Mucosa of stomach (tissue), 1 donor: ENCODE measurements around the gene AQP1.

ENCODE experiments used
- H3K27me3 ChIP-seq: one replicate; pipeline ENCODE4 v1.7.0; 2013; ENCODE audit warnings: mild to moderate bottlenecking, low read length; ENCODE audit not compliant: control insufficient read depth, insufficient read depth
- H3K36me3 ChIP-seq: one replicate; pipeline ENCODE4 v1.7.0; 2013; ENCODE audit warnings: low read length; ENCODE audit not compliant: control insufficient read depth, insufficient read depth
- H3K4me1 ChIP-seq: one replicate; pipeline ENCODE4 v1.7.0; 2013; ENCODE audit warnings: mild to moderate bottlenecking, low read length; ENCODE audit not compliant: control insufficient read depth, insufficient read depth
- H3K4me3 ChIP-seq: one replicate; pipeline ENCODE4 v1.7.0; 2013; ENCODE audit warnings: low read length
- H3K9ac ChIP-seq: one replicate; pipeline ENCODE4 v1.7.0; 2013; ENCODE audit warnings: mild to moderate bottlenecking, low read length, moderate library complexity
- H3K9me3 ChIP-seq: one replicate; pipeline ENCODE4 v1.7.0; 2013; ENCODE audit warnings: mild to moderate bottlenecking, low read length, moderate library complexity; ENCODE audit not compliant: control insufficient read depth
- donor health status: Pancreatic carcinoma.

Gene AQP1

DNA sequence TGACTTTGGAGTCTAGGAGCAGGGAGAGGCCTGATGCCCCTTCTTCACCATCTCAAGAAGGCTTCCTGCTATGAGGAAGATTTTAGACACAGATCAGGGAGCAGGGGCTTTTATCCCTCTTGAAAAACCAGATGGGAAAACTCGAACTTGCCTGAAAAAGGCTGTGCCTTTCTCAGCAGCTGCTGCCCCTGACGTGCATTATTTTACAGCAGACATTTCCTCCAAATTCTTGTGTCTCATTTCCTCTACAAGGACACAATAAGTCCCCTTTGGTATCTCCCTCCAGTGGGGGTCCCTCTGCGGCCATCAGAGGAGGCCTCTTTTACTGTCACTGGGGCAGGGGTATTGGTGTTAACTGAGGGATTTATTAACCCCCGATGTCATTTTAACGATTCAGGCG lies 38.0 kb upstream of the AQP1 start:
- Histone ChIP-seq H3K4me3 (no peak overlapping the region), H3K36me3 (no peaks in the 10 kb centered on the region), H3K9me3 (no peaks in the 10 kb centered on the region), H3K9ac (no peak overlapping the region), H3K27me3 (no peaks in the 10 kb centered on the region), H3K4me1 (no peaks in the 10 kb centered on the region)

DNA sequence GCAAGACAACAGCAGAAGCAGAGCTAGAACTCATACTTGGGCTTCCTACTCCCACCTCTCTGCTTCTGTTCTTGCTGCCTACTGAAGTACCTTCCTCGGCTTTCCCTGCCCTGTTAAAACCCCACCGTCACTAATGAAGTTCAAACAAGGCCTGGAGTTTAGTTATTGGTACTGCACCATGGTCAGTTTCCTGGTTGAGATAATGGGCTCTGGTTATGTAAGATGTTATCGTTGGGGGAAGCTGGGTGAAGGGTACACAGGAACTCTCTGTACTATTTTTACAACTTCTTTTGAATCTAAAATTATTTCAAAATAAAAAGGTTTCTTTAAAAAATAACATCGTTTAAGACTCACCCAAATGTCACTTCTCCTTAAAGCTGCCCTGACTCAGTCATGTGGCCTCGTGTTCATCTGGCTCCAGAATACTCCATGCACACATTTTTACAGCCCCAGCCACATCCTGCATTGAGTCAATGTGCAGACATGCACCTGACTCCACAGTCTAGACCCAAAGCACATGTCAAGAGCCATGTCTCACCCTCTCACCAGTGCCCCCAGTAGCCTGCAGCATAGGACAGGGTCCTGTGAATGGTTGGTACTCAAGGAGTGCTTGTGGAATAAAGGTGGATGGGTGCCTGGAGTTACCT lies 36.9 kb upstream of the AQP1 start:
- no peak overlapping the region for H3K9ac ChIP-seq
- H3K36me3 ChIP-seq, result no peaks in the 10 kb centered on the region

DNA sequence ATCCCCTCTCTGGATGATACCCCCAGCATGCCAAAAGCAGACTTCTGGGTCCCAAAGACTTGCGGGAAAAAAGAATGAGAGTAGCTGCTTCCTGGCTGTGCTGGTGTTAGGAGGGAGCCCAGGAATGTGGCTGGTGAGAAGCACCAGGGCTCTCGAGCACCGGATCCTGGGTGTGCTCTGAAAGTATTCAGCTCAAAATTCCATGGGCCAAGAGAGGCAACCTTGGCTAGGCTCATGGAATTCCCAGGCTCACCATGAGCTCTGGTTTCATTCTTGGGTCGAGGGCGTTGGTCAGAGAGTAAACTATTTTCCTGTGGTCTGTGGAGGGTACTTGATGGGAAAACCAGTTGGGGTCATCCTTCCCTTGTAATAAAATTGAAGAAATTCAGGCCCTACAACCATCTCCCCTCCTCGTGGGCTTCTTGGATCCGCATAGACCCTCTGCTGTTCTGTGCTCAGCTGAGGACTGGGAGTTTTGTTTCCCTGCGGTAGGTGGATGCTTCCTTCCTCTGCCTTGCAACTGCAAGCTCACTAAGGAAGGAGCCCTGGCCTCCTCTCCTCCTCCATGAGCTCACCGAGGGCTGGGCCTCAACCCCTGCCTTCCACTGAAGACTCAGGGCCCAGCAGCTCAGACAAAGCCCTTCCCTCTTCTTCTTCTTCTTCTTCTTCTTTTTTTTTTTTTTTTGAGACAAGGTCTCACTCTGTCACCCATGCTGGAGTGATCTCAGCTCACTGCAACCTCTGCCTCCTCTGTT lies 34.5 kb upstream of the AQP1 start:
- Histone ChIP-seq H3K9me3 (no peaks in the 10 kb centered on the region), H3K4me1 (no peaks in the 10 kb centered on the region), H3K4me3 (no peak overlapping the region), H3K36me3 (no peaks in the 10 kb centered on the region), H3K27me3 (no peaks in the 10 kb centered on the region), H3K9ac (no peak overlapping the region)

More for the DNA sequence above, 36.9 kb upstream of the AQP1 start:
- H3K9me3 ChIP-seq, result no peaks in the 10 kb centered on the region
- no peaks in the 10 kb centered on the region for H3K4me1 ChIP-seq
- H3K27me3 ChIP-seq, result no peaks in the 10 kb centered on the region
- no peak overlapping the region for H3K4me3 ChIP-seq

DNA sequence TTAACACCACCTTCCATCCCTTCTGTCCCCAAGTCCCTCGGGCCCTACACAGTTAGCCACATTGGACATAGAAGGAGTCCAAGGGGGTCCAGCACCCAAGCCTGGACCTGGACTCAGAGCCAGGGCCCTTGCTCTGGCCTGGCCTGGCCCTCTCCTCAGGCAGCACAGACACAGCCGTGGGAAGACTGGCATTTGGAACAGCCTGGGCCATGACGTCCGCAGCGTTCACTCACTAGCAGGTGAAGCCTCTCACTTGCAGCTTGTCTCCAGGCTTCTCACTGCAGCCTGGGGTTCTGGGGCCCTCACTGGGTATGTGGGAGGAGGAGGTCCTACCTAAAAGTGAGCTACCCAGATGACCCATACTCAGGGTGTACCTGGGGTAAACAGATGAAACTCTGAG lies 33.7 kb upstream of the AQP1 start:
- Histone ChIP-seq H3K9me3 (no peaks in the 10 kb centered on the region), H3K27me3 (no peaks in the 10 kb centered on the region), H3K4me1 (no peaks in the 10 kb centered on the region), H3K9ac (no peak overlapping the region), H3K4me3 (no peak overlapping the region), H3K36me3 (no peaks in the 10 kb centered on the region)

DNA sequence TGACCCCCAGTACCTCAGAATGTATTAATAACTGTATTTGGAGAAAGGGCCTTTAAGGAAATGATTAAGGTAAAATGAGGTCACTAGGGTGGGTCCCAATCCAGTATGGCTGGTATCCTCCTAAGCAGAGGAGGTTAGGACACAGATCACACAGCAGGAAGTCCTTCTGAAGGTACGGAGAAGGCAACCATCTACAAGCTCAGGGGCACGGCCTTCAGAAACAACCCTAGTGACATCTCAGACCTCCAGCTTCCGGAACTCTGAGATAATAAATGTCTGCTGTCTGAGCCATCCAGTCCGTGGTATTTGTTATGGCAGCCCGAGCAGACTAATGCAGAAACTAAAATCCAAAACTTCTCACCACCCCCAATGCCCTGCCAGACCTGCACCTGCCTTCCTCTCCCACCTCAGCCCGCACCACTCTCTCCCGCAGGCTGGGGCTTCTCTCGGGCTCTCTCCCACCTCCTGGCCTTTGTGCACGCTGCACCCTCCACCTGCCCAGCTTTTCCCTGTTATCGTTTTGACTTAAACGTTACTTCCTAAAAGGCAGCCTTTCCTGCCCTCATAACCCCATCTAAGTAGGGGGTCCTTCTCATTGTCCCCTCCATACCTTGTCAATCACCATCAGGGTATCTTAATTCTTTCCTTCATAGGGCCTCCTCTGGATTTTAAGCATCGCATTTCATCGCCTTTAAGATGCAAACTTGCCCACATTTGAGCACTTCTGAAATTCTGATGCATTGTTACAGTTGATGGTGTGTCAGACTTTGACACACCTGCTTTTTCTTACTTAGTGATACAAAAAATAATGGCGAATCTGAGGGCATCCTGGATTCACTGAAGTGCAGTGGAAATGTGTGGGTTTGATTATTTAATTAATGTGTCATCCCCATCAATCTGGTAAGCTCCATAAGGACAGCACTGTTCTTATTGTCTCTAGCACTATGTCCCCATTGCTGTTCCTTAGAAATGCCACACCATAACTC lies 32.2 kb upstream of the AQP1 start:
- H3K4me1 ChIP-seq, result no peaks in the 10 kb centered on the region
- H3K27me3 ChIP-seq, result no peaks in the 10 kb centered on the region
- no peak overlapping the region for H3K4me3 ChIP-seq
- H3K36me3 ChIP-seq, result no peaks in the 10 kb centered on the region
- no peaks in the 10 kb centered on the region for H3K9me3 ChIP-seq
- no peak overlapping the region for H3K9ac ChIP-seq

DNA sequence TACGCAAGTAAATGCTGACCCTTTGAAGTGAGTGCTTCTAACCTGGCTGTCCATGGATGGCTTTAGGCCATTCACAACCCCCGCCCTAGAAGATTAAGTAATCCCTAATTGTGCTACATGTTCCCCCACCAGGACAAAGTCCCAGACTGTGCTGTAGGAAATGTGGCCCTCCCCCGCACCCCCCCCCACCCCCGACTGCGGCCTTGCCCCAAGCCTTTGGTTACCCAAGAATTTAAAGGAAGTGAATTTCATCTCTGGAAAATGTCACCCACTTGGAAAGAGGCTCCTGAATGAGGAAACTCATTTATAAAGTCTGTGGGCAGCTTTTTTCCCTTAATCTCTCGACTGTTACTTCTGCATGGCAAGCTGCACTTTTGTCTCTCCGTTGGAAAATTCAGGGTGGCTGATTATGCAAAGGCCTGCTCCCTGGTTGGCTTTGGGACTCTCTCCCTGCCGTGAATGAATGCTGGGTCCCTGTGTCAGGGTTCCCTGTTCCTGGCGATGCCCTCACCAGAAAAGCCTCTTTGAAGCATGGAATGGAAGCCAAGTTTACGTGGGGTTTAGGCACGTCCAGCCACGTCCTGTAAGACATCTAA lies 31.4 kb upstream of the AQP1 start:
- Histone ChIP-seq H3K4me1 (no peaks in the 10 kb centered on the region), H3K36me3 (no peaks in the 10 kb centered on the region)

DNA sequence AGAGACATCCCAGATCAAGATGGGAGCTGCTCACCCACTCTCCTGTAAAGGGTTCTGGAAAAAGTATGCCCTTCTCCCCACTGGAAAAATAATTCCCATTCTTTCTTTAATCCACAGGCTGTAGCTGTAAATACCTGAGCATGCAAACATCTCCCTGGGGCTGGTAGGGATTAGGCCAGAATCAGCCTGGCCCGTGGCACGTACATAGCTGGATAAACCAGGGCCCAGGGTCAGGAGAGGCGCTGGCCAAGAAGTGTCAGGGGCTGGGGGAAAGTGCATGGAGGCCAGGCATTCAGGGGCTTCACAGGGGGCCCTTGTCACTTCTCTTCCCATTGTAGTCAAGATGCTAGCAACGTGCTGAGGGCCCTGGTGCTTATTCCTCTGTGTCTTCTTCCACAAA lies 30.7 kb upstream of the AQP1 start:
- Histone ChIP-seq H3K9me3 (no peaks in the 10 kb centered on the region), H3K9ac (no peak overlapping the region), H3K4me1 (no peaks in the 10 kb centered on the region), H3K27me3 (no peaks in the 10 kb centered on the region), H3K4me3 (no peak overlapping the region), H3K36me3 (no peaks in the 10 kb centered on the region)

More for the DNA sequence above, 31.4 kb upstream of the AQP1 start:
- Histone ChIP-seq H3K4me3 (no peak overlapping the region), H3K27me3 (no peaks in the 10 kb centered on the region), H3K9ac (no peak overlapping the region), H3K9me3 (no peaks in the 10 kb centered on the region)

DNA sequence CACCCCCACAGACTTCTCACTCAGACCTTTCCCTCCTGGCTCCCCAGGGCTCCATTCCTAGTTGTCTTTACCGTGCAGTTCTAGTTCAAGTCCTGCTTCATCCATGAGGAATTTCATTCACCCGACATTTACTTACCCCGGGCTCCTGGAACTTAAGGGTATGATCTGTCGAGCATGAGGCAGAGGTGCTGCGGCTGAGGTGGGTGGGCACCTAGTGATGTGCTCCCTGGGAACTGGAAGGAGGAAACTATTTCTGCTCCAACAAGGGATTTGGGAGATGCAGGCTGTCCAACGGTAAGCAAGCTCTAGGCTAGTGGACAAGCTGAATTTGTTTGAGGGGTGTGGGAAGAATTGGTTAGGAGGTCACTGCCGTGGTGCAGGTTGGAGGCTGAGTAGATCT lies 30.2 kb upstream of the AQP1 start:
- H3K4me1 ChIP-seq, result no peaks in the 10 kb centered on the region
- no peak overlapping the region for H3K9ac ChIP-seq
- no peaks in the 10 kb centered on the region for H3K36me3 ChIP-seq
- H3K27me3 ChIP-seq, result no peaks in the 10 kb centered on the region
- no peaks in the 10 kb centered on the region for H3K9me3 ChIP-seq
- H3K4me3 ChIP-seq, result no peak overlapping the region

DNA sequence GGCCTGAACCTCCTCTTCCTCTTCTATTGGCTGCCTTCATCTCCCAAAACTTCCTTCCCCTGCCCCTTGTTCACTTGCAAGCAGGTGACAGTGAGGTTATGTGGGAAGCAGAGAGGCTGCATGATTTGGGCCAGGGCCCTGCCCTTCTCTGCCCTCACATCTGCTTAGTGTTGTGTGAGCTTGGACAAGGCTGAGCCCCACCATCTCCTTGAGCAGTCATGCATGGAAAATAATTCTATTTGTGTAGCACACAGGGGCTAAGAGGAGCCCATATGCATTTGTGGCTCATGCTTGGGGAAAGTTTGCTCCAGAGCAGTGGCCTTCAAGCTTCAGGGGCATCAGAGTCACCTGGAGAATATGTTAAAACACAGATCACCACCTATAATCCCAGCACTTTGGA lies 26.8 kb upstream of the AQP1 start:
- Histone ChIP-seq H3K4me3 (no peak overlapping the region), H3K9me3 (no peaks in the 10 kb centered on the region), H3K27me3 (no peaks in the 10 kb centered on the region), H3K9ac (no peak overlapping the region), H3K36me3 (no peaks in the 10 kb centered on the region), H3K4me1 (no peaks in the 10 kb centered on the region)

DNA sequence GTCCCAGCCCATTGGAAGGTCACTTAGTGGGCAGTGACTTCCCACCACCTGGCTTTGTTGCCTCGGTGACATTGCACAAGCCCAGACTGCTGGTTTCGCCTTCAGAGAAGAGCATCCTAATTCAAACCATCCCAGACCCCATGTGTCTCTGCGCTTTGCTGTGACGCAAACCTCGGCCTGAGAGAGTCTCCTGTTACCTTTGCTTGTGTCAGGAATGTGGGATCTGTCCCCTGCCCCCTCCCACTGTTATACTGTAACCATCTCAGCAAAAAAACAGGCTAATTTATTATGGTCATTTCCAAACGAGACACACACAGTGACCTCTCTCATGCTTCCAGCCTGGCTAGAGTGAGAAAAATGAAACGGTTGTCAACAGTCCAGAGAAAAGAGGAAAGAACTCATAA lies 25.0 kb upstream of the AQP1 start:
- H3K4me1 ChIP-seq, result no peaks in the 10 kb centered on the region

DNA sequence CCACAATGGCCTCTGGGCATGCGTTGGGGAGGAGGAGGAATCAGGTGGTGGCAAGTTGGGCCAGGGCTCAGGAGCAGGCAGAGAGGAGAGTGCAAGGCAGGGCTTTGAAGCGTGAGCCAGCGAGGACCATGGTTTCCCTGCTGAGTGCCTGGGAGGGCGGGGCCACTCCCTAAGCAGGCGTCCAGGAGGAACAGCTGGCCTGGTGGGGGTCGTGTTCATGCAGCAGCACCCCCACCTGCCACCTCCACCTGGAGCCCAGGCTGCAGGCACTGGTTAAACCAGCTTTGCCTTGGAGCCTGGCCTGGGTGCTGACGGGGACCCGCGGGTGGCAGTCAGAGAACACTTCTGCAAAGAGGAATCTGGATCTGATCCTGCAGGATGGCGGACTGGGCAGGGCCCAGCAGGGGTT lies 24.2 kb upstream of the AQP1 start:
- Histone ChIP-seq H3K4me3 (no peak overlapping the region), H3K9ac (no peak overlapping the region), H3K36me3 (no peaks in the 10 kb centered on the region), H3K9me3 (no peaks in the 10 kb centered on the region), H3K4me1 (no peaks in the 10 kb centered on the region), H3K27me3 (no peaks in the 10 kb centered on the region)

More for the DNA sequence above, 25.0 kb upstream of the AQP1 start:
- Histone ChIP-seq H3K36me3 (no peaks in the 10 kb centered on the region), H3K9me3 (no peaks in the 10 kb centered on the region), H3K4me3 (no peak overlapping the region), H3K9ac (no peak overlapping the region), H3K27me3 (no peaks in the 10 kb centered on the region)
